Activated CD4-positive, alpha-beta T cell treated with anti-CD3 and anti-CD28 coated beads, Interleukin-2, amount 50 U/mL, for 16 hours (primary cell): ENCODE measurements around the gene KLHL28.

Source experiments
- DNase-seq: peaks from one replicate; pipeline ENCODE4 v3.0.0-alpha.2; 2020

The KLHL28 gene

GRCh38 chr14:44960146-44960545 lies 1.6 kb downstream of the KLHL28 start:
- DNase-seq: peak; percentile 18

GRCh38 chr14:44959538-44959937 lies 2.2 kb downstream of the KLHL28 start:
- no peak for DNase-seq

GRCh38 chr14:44956866-44957265 lies 4.9 kb downstream of the KLHL28 start:
- DNase-seq: no peak

- no peak for DNase-seq
These were observed 6.2 kb downstream of the KLHL28 start for GRCh38 chr14:44955528-44955927.

GRCh38 chr14:44954750-44955149 lies 7.0 kb downstream of the KLHL28 start:
- no peak for DNase-seq

- no peak for DNase-seq
These were observed 9.2 kb downstream of the KLHL28 start for GRCh38 chr14:44952391-44953110.

- DNase-seq: no peak
These were observed 10.7 kb downstream of the KLHL28 start for GRCh38 chr14:44951051-44951450.

GRCh38 chr14:44945264-44945663 lies 16.5 kb downstream of the KLHL28 start:
- no peak for DNase-seq

GRCh38 chr14:44944107-44944506 lies 17.6 kb downstream of the KLHL28 start:
- DNase-seq: no peak

- DNase-seq: no peak
These were observed 19.3 kb downstream of the KLHL28 start for GRCh38 chr14:44942436-44942835.

- DNase-seq: no peak
These were observed 20.2 kb downstream of the KLHL28 start for GRCh38 chr14:44941591-44941990.

- DNase-seq: no peak
These were observed 20.8 kb downstream of the KLHL28 start for GRCh38 chr14:44940944-44941343.

- DNase-seq: no peak
These were observed 21.5 kb downstream of the KLHL28 start for GRCh38 chr14:44940211-44940610.

GRCh38 chr14:44937547-44937946 lies 24.2 kb downstream of the KLHL28 start:
- DNase-seq: no peak

GRCh38 chr14:44935155-44935554 lies 26.6 kb downstream of the KLHL28 start:
- no peak for DNase-seq

GRCh38 chr14:44928793-44929192 lies 33.0 kb downstream of the KLHL28 start:
- DNase-seq: no peak

- DNase-seq: no peak
These were observed 46.9 kb downstream of the KLHL28 start for GRCh38 chr14:44914849-44915248.

GRCh38 chr14:44912041-44912869 lies 49.5 kb downstream of the KLHL28 start:
- no peak for DNase-seq

GRCh38 chr14:44910821-44911220 lies 50.9 kb downstream of the KLHL28 start:
- DNase-seq: no peak

- no peak for DNase-seq
These were observed 60.1 kb downstream of the KLHL28 start for GRCh38 chr14:44901696-44902095.

GRCh38 chr14:44898551-44898950 lies 63.2 kb downstream of the KLHL28 start:
- no peak for DNase-seq

GRCh38 chr14:44897845-44898151 lies 63.9 kb downstream of the KLHL28 start:
- no peak for DNase-seq

- DNase-seq: peak; percentile 98
These were observed 64.5 kb downstream of the KLHL28 start for GRCh38 chr14:44897041-44897844.
